IPS-20b (cell line): ENCODE measurements around the gene TFCP2L1.
"Not testable (repeated sequence)": the region's sequence is repeated elsewhere in the genome, so short reads cannot be mapped to it uniquely, and the experiment has no call there.

Source experiments
- H3K27ac ChIP-seq: one replicate; pipeline ENCODE4 v1.5.1; 2013; ENCODE audit warnings: low read length
- H3K27me3 ChIP-seq: 2 replicates; pipeline ENCODE4 v1.6.1; 2013; ENCODE audit warnings: mild to moderate bottlenecking, low read length, inconsistent platforms; ENCODE audit not compliant: insufficient read depth
- H3K36me3 ChIP-seq: 2 replicates; pipeline ENCODE4 v1.6.1; 2013; ENCODE audit warnings: low read depth, mild to moderate bottlenecking, inconsistent platforms, low read length, moderate library complexity; ENCODE audit not compliant: insufficient read depth
- H3K4me1 ChIP-seq: 2 replicates; pipeline ENCODE4 v1.6.1; 2013; ENCODE audit warnings: mild to moderate bottlenecking, control low read depth, inconsistent platforms, low read length, moderate library complexity; ENCODE audit not compliant: insufficient read depth
- H3K4me3 ChIP-seq: 2 replicates; pipeline ENCODE4 v1.5.1; 2013; ENCODE audit warnings: mild to moderate bottlenecking, low read length, inconsistent platforms
- H3K9ac ChIP-seq: 2 replicates; pipeline ENCODE4 v1.6.1; 2013; ENCODE audit warnings: low read depth, mild to moderate bottlenecking, inconsistent platforms, low read length, moderate library complexity
- H3K9me3 ChIP-seq: 2 replicates; pipeline ENCODE4 v1.6.1; 2013; ENCODE audit warnings: mild to moderate bottlenecking, low read depth, low read length, inconsistent platforms; ENCODE audit not compliant: insufficient read depth

The TFCP2L1 gene

DNA sequence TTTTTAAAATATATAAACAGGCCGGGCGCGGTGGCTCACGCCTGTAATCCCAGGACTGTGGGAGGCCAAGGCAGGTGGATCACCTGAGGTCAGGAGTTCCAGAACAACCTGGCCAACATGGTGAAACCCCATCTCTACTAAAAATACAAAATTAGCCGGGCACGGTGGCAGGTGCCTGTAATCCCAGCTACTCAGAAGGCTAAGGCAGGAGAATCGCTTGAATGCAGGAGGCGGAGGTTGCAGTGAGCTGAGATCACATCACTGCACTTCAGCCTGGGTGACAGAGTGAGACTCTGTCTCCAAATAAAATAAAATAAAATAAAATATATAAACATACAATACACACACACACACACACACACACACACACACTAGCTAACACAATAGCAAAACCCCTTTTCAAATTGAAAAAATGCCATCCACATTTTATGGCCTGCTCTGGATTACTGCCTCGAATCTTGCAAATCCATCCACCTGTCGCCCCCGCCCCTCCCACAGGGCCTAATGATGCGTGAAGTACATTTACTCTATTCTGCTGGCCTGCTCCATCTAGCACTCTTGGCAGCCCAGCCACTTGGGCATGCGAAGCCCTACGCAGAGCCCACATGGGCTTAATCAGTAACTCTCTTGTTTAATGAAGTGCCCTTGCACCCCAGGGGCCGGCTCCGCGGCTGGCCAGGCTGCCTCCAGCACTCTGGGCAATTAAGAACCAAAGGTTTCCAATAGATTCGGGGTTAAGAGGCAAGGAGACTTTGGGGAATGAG lies 57.4 kb downstream of the TFCP2L1 start:
- H3K9me3 ChIP-seq, H3K27ac ChIP-seq, H3K36me3 ChIP-seq, H3K27me3 ChIP-seq, H3K9ac ChIP-seq, H3K4me1 ChIP-seq, H3K4me3 ChIP-seq: not testable (repeated sequence)

GRCh38 chr2:121225681-121226080 lies 59.3 kb downstream of the TFCP2L1 start:
- H3K9ac ChIP-seq, H3K9me3 ChIP-seq, H3K4me1 ChIP-seq, H3K27me3 ChIP-seq, H3K27ac ChIP-seq, H3K4me3 ChIP-seq, H3K36me3 ChIP-seq: not testable (repeated sequence)

- no peaks in the 10 kb centered on the region for H3K27me3 ChIP-seq
- H3K4me3 ChIP-seq: no peak overlapping the region
- no peaks in the 10 kb centered on the region for H3K36me3 ChIP-seq
- no peak overlapping the region for H3K9ac ChIP-seq
- no peaks in the 10 kb centered on the region for H3K4me1 ChIP-seq
- no peak overlapping the region for H3K27ac ChIP-seq
- H3K9me3 ChIP-seq: no peaks in the 10 kb centered on the region
These were observed 64.0 kb downstream of the TFCP2L1 start for GRCh38 chr2:121220995-121221394.

DNA sequence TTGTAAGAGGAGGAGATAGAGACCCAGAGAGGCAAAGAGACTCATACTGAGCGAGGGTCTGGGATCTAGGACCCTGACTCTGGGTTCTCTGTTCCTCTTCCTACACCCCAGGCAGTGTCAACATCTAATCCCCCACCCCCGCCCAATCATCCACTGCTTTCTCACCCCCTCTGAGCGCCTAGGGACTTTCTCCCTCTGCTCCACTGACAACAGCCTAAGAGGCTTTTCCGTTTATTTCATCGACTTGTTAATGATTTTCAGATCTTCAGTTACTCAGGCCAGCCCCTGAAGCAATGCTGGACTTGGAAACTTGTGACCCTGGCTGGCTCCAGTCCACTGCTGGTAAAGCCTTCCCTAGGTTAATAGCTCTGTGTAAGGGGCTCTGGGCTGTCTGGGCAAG lies 65.1 kb downstream of the TFCP2L1 start:
- Histone ChIP-seq H3K9ac (no peak overlapping the region), H3K27me3 (no peaks in the 10 kb centered on the region), H3K4me1 (no peaks in the 10 kb centered on the region), H3K27ac (no peak overlapping the region), H3K36me3 (no peaks in the 10 kb centered on the region), H3K4me3 (no peak overlapping the region), H3K9me3 (no peaks in the 10 kb centered on the region)

DNA sequence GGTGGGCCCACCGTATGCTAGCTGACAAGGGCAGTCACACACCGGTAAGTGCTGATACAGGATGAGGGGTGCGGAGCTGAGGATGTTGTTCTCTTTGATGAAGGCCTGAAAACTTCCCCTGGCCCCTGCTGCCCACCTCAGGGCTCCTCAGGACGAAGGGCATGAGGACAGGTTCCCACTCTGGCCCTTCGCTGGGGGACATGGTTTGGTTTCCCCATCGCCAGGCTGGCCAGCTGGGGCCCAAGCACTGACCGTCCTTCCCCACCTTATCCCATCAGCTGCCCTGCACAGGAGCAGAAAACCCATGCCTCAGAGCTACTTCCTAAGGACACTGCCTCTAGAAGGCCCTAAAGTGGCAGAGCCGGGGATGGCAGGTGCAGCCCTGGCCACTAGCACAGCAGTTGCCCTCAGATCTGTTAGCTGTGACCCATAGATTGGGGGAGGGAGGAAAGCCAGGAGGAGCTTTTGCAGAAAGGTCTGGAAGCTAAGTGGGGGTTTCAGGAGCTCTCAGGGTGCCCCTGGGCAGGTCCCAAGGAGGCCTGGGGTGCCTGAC lies 66.5 kb downstream of the TFCP2L1 start:
- H3K4me3 ChIP-seq: no peak overlapping the region
- no peak overlapping the region for H3K9ac ChIP-seq
- H3K4me1 ChIP-seq: no peaks in the 10 kb centered on the region
- H3K36me3 ChIP-seq: no peaks in the 10 kb centered on the region
- no peak overlapping the region for H3K27ac ChIP-seq
- no peaks in the 10 kb centered on the region for H3K27me3 ChIP-seq
- no peaks in the 10 kb centered on the region for H3K9me3 ChIP-seq

- no peaks in the 10 kb centered on the region for H3K27me3 ChIP-seq
- H3K36me3 ChIP-seq: no peaks in the 10 kb centered on the region
- H3K9ac ChIP-seq: no peak overlapping the region
- H3K9me3 ChIP-seq: no peaks in the 10 kb centered on the region
- no peak overlapping the region for H3K27ac ChIP-seq
- no peaks in the 10 kb centered on the region for H3K4me1 ChIP-seq
- H3K4me3 ChIP-seq: no peak overlapping the region
These were observed 67.4 kb downstream of the TFCP2L1 start for GRCh38 chr2:121217627-121218026.

GRCh38 chr2:121214296-121214695 lies 70.7 kb downstream of the TFCP2L1 start:
- H3K4me3 ChIP-seq: no peak overlapping the region
- H3K9ac ChIP-seq: no peak overlapping the region
- no peaks in the 10 kb centered on the region for H3K36me3 ChIP-seq
- H3K9me3 ChIP-seq: no peaks in the 10 kb centered on the region
- no peak overlapping the region for H3K27ac ChIP-seq
- H3K4me1 ChIP-seq: no peaks in the 10 kb centered on the region
- H3K27me3 ChIP-seq: no peaks in the 10 kb centered on the region

- no peak overlapping the region for H3K9ac ChIP-seq
- no peak overlapping the region for H3K4me3 ChIP-seq
- no peaks in the 10 kb centered on the region for H3K9me3 ChIP-seq
- no peaks in the 10 kb centered on the region for H3K4me1 ChIP-seq
- no peaks in the 10 kb centered on the region for H3K27me3 ChIP-seq
- H3K36me3 ChIP-seq: no peaks in the 10 kb centered on the region
- no peak overlapping the region for H3K27ac ChIP-seq
These were observed 71.6 kb downstream of the TFCP2L1 start for GRCh38 chr2:121213386-121213785.

DNA sequence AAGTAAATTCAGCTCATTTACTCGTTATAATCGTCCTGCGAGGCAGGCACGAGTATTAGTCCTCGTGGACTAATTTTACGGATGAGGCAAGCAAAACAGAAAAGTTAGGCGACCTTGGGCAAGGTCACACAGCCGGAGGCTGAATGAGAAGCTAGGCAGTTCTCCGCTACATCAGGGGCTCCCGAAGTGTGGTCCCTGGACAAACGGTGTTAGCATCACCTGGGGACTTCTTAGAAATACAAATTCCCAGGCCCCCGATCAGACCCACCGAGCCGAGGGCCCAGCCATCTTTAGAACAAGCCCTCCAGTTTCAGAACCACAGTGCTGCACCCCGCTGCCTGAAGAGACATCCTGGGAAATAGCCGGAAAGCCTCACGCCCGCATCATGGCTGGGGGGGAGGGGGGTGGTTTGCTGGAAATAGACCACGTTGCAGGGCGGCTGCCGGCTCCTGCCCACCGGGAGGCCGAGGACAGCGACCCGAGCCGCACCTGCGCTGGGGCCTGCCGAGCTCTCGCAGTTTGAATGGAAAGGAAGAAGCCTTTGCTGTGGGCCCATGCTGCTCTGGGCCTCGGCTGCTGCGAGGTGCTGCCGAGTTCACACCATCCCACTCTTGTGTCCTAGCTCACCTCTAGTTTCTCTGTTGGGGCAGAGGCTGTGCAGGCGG lies 72.2 kb downstream of the TFCP2L1 start:
- no peaks in the 10 kb centered on the region for H3K36me3 ChIP-seq
- H3K27ac ChIP-seq: no peak overlapping the region
- H3K4me1 ChIP-seq: no peaks in the 10 kb centered on the region
- no peak overlapping the region for H3K4me3 ChIP-seq
- H3K9me3 ChIP-seq: no peaks in the 10 kb centered on the region
- H3K9ac ChIP-seq: no peak overlapping the region
- no peaks in the 10 kb centered on the region for H3K27me3 ChIP-seq

DNA sequence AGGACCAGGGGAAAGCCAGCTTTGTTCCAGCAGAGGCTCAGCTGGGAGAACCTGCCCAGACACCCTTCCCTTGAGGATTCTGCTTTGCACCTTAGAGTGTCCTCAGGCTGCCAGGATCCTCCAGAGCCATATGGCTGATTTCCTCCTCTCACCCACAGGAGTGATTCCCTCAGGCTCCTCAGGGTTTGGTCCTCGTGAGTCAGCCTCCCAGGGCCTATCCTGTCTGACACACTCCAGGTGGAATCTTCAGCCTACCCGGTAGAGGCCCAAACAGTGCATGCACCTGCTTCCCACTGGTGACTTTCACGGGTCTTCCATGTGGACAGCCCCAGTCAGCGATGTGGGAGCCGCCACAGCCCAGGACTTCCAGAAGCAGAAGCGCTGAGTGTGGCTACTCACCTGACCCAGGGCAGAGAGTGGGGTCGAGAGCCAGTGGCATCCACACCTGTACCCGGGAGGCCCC lies 73.3 kb downstream of the TFCP2L1 start:
- no peaks in the 10 kb centered on the region for H3K27me3 ChIP-seq
- no peak overlapping the region for H3K27ac ChIP-seq
- H3K4me1 ChIP-seq: no peaks in the 10 kb centered on the region
- H3K9ac ChIP-seq: no peak overlapping the region
- no peaks in the 10 kb centered on the region for H3K9me3 ChIP-seq
- no peak overlapping the region for H3K4me3 ChIP-seq
- no peaks in the 10 kb centered on the region for H3K36me3 ChIP-seq

- Histone ChIP-seq H3K27me3 (no peaks in the 10 kb centered on the region), H3K36me3 (no peaks in the 10 kb centered on the region), H3K9ac (no peak overlapping the region), H3K27ac (no peak overlapping the region), H3K9me3 (no peaks in the 10 kb centered on the region), H3K4me1 (no peaks in the 10 kb centered on the region), H3K4me3 (no peak overlapping the region)
These were observed 73.8 kb downstream of the TFCP2L1 start for GRCh38 chr2:121211251-121211650.

DNA sequence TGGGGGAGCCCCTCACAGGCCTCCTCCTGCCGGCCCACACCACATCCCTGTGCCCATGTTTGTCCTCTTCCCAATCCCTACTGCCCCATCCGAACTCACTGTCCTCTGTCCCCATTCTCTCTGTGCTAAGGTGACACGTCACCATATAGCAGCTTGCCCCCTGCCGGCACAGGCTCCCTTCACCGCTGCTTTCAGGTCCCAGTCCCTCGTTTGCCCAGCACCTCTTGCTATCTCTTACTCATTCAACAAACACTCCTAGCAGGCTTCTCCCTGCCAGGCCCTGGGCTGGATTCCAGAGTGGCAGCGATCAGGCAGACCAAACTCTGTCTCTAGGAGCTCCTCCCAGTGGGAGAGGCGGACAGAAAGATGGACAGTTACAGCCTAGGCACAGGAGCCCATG lies 74.3 kb downstream of the TFCP2L1 start:
- H3K36me3 ChIP-seq: no peaks in the 10 kb centered on the region
- H3K9me3 ChIP-seq: no peaks in the 10 kb centered on the region
- no peaks in the 10 kb centered on the region for H3K4me1 ChIP-seq
- H3K27me3 ChIP-seq: no peaks in the 10 kb centered on the region
- no peak overlapping the region for H3K27ac ChIP-seq
- H3K4me3 ChIP-seq: no peak overlapping the region
- H3K9ac ChIP-seq: no peak overlapping the region
